ENCODE results near the gene IL18R1. TPM values are rescaled to one million over a fixed set of nuclear protein-coding genes. Genes with fewer than 3 reads are reported as not detected.

IL18R1 gene
- total and polyA plus RNA-seq, 2 experiments from 2014 or later: 0.04 to 0.12 TPM

- no peaks in the 10 kb centered on the region for H3K9me3 ChIP-seq (ENCODE audit: low read depth)
- H3K36me3 ChIP-seq: no peaks in the 10 kb centered on the region
- H3K4me1 ChIP-seq (ENCODE audit: low read depth): no peaks in the 10 kb centered on the region
Measured at GRCh38 chr2:102438111-102438510, 82.5 kb downstream of the IL18R1 start.

GRCh38 chr2:102438578-102438977 lies 83.0 kb downstream of the IL18R1 start:
- no peaks in the 10 kb centered on the region for H3K27me3 ChIP-seq
- no peaks in the 10 kb centered on the region for H3K36me3 ChIP-seq
- H3K4me1 ChIP-seq (ENCODE audit: low read depth): no peaks in the 10 kb centered on the region
- H3K27ac ChIP-seq: no peak overlapping the region
- no peaks in the 10 kb centered on the region for H3K9me3 ChIP-seq (ENCODE audit: low read depth)
- no peak for DNase-seq (ENCODE audit: low read depth in 1 of 2, low spot score in 1 of 2)
- no peak for TF ChIP-seq CTCF (IDR thresholded peaks at IDR 0.05; ENCODE audit: low read depth, low read length)
- no peak overlapping the region for H3K4me3 ChIP-seq

More at GRCh38 chr2:102438111-102438510, 82.5 kb downstream of the IL18R1 start:
- Histone ChIP-seq H3K4me3 (no peak overlapping the region), H3K27ac (no peak overlapping the region), H3K27me3 (no peaks in the 10 kb centered on the region)
- no peak for TF ChIP-seq CTCF (IDR thresholded peaks at IDR 0.05; ENCODE audit: low read depth, low read length)
- no peak for DNase-seq (ENCODE audit: low read depth in 1 of 2, low spot score in 1 of 2)

GRCh38 chr2:102439065-102439695 lies 83.6 kb downstream of the IL18R1 start:
- TF ChIP-seq CTCF (IDR thresholded peaks at IDR 0.05; ENCODE audit: low read depth, low read length): no peak

GRCh38 chr2:102442967-102443828 lies 87.6 kb downstream of the IL18R1 start:
- no peaks in the 10 kb centered on the region for H3K27me3 ChIP-seq
- H3K9me3 ChIP-seq (ENCODE audit: low read depth): no peaks in the 10 kb centered on the region
- no peak overlapping the region for H3K27ac ChIP-seq
- no peaks in the 10 kb centered on the region for H3K36me3 ChIP-seq
- H3K4me3 ChIP-seq: no peak overlapping the region
- peak; percentile 85 for TF ChIP-seq CTCF (IDR thresholded peaks at IDR 0.05; ENCODE audit: low read depth, low read length)
- no peaks in the 10 kb centered on the region for H3K4me1 ChIP-seq (ENCODE audit: low read depth)
- DNase-seq (ENCODE audit: low read depth in 1 of 2, low spot score in 1 of 2): peak; percentile 36 to 69

More at GRCh38 chr2:102439065-102439695, 83.6 kb downstream of the IL18R1 start:
- H3K36me3 ChIP-seq: no peaks in the 10 kb centered on the region
- no peaks in the 10 kb centered on the region for H3K4me1 ChIP-seq (ENCODE audit: low read depth)
- no peak overlapping the region for H3K27ac ChIP-seq
- H3K4me3 ChIP-seq: no peak overlapping the region
- DNase-seq (ENCODE audit: low read depth in 1 of 2, low spot score in 1 of 2): peak; percentile 13 to 89
- H3K27me3 ChIP-seq: no peaks in the 10 kb centered on the region
- no peaks in the 10 kb centered on the region for H3K9me3 ChIP-seq (ENCODE audit: low read depth)

GRCh38 chr2:102444233-102444632 lies 88.6 kb downstream of the IL18R1 start:
- DNase-seq (ENCODE audit: low read depth in 1 of 2, low spot score in 1 of 2): no peak
- TF ChIP-seq CTCF (IDR thresholded peaks at IDR 0.05; ENCODE audit: low read depth, low read length): no peak
- no peak overlapping the region for H3K4me3 ChIP-seq

More at GRCh38 chr2:102444233-102444632, 88.6 kb downstream of the IL18R1 start:
- H3K27me3 ChIP-seq: no peaks in the 10 kb centered on the region
- no peaks in the 10 kb centered on the region for H3K36me3 ChIP-seq
- H3K4me1 ChIP-seq (ENCODE audit: low read depth): no peaks in the 10 kb centered on the region
- H3K27ac ChIP-seq: no peak overlapping the region
- H3K9me3 ChIP-seq (ENCODE audit: low read depth): no peaks in the 10 kb centered on the region

Data from cardiac muscle cell (in vitro differentiated cells and primary cell).